HUES6 (cell line): ENCODE results near the gene KCNK4.
"Not testable (repeated sequence)": the region's sequence is repeated elsewhere in the genome, so short reads cannot be mapped to it uniquely, and the experiment has no call there.

ENCODE experiments used
- H3K27ac ChIP-seq: 2 replicates; pipeline ENCODE4 v1.7.0; 2013; ENCODE audit warnings: low read depth, mild to moderate bottlenecking, low read length, inconsistent platforms
- H3K27me3 ChIP-seq: 2 replicates; pipeline ENCODE4 v1.6.1; 2013; ENCODE audit warnings: low read length; ENCODE audit not compliant: control insufficient read depth, insufficient read depth
- H3K36me3 ChIP-seq: 2 replicates; pipeline ENCODE4 v1.6.1; 2013; ENCODE audit warnings: low read length; ENCODE audit not compliant: control insufficient read depth, insufficient read depth
- H3K4me1 ChIP-seq: 2 replicates; pipeline ENCODE4 v1.6.1; 2013; ENCODE audit warnings: low read length; ENCODE audit not compliant: control insufficient read depth, insufficient read depth
- H3K4me3 ChIP-seq: 2 replicates; pipeline ENCODE4 v1.5.1; 2013; ENCODE audit warnings: low read depth, low read length
- H3K9ac ChIP-seq: one replicate; pipeline ENCODE4 v1.6.1; 2013; ENCODE audit warnings: mild to moderate bottlenecking, low read length
- H3K9me3 ChIP-seq: 2 replicates; pipeline ENCODE4 v1.6.1; 2013; ENCODE audit warnings: low read depth, low read length; ENCODE audit not compliant: control insufficient read depth, insufficient read depth

The KCNK4 gene

DNA sequence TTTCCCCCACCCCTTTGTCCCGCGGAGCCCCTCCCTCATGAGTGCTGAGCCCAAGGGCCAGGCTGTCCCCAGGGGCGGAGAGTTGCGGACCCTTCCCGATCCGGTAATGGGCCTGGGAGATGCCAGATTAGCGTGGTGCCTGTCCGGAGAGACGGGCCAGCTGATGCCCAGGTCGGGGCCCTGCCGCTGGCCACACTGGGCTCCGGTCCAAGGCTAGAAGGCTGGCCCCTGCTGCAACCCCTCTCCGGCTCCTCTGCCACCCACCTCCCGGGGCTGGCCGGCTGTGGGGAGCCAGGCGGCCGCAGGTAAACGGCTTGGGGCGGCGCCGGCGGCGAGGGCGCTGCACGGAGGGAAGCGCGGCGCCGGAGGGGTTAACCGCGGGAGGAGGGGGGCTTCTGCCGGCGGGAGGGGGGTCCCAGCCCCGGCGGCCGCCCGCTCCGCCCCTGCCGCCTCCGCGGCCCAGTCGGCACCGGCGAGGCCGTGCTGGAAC, at the start of gene KCNK4:
Gene KCNK4, plus strand, starts transcription at position 41 of the 490 bp plus-strand sequence. CDS start 1,717 bp downstream, outside the sequence.
- H3K4me3 ChIP-seq = peak within 1 kb of the TSS; percentile 50
- 0 out of 2 replicates have a peak, but pooled peaks cover 2% of the 10 kb centered on the region for H3K36me3 ChIP-seq
- H3K9ac ChIP-seq = no peak within 1 kb of the TSS

DNA sequence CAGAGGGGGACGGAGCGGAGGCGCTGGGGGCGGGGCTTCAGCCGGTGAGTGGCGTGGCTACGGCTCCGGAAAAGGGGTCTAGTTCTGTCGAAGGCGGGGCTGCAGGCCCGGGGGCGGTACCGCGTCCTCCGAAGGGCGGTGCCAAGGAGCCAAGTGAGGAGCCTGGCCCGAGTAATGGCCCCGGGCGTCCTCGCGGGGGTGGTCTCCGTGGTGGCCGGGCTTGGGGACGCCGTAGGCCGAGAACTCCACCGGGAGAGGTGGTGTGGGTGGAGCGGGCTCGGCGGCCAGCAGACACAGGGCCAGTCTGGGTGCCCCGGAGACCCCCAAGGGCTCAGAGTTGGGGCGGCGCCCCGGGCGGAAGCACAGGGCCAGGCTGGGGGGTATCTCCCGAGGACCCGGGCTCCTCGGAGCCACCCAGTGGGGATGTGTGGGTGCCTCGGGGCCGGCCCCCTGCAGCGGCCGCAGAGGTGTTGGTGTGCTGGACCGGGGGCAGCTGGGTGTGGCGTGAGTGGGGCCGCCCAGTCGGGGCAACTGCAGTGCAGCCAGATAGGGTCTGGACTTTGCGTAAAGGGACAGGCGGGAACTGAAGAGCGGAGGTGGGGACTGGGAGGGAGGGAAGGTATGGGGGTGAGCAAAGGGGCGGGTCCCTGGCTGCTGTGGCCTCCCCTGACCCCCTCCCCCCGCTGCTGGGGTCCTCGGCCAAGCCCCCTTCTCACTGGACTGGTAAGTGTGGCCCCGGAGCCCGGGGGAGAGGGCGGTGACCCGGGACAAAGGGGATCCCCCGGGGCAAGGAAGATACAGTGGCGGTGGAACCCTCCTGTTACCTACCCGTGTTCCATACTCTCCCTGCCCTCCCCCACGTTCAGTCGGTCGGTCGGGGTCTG, 49.4 kb upstream of the KCNK4 start:
- Histone ChIP-seq H3K36me3 (peaks cover 37% of the 10 kb centered on the region), H3K27ac (peak overlapping the region; percentile 60; the same call in 1 of the 2 replicates), H3K9me3 (no peaks in the 10 kb centered on the region), H3K27me3 (no peaks in the 10 kb centered on the region), H3K4me3 (peak overlapping the region; percentile 95), H3K4me1 (peaks cover 23% of the 10 kb centered on the region), H3K9ac (peak overlapping the region; percentile 82)

More for the DNA sequence above, at the start of gene KCNK4:
- Histone ChIP-seq H3K27ac (no peak within 1 kb of the TSS), H3K4me1 (peaks cover 6% of the 10 kb centered on the region; the same call in 1 of the 2 replicates), H3K9me3 (no peaks in the 10 kb centered on the region), H3K27me3 (peaks cover 82% of the 10 kb centered on the region)

DNA sequence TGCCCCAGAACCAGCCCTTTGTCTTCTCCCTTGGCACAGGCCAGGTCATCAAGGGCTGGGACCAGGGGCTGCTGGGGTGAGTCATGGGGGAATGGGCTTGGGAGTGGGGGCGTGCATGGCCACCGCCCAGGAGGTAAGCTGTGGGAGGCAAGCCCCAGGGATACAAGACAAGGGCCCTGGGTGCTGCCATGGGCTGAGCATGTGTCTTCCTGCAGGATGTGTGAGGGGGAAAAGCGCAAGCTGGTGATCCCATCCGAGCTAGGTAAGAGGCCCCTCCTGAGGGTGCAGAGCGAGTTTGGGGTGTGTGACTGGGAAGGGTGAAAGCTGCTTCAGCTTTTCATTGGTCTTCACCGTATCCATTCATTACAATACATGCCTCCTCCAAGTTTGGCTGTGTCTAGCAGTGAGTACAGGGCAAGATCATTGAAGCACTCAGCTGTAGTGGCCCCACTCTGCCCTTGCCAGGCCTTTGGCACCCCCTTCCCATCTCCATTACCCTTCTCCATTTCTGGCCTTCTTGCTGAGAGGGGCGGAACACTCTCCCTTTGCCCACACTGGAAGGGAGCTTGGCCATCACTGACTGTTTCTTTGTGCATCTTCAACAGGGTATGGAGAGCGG, 47.8 kb upstream of the KCNK4 start:
- no peak overlapping the region for H3K27ac ChIP-seq
- no peak overlapping the region for H3K4me3 ChIP-seq

DNA sequence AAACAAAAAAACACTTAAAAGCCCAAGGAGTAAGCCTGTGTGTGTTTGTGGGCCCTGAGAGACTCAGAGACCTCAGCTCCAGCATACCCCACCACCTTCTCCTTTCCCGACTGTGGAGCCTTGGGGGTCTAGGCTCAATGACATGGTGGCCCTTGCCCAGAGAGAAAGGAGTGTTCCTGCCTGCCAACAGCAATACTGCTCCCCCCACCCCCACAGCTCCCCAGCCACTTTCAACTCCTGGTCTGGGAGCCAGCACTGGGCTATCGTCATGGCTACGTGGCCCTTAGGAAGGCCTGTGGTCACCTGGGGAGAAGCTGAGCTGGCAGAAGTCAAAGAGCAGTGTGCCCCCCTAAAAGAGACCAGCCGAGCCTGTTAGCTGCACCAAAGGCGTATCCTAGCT, 47.0 kb upstream of the KCNK4 start:
- H3K36me3 ChIP-seq = peaks cover 19% of the 10 kb centered on the region
- H3K27ac ChIP-seq = no peak overlapping the region
- no peaks in the 10 kb centered on the region for H3K9me3 ChIP-seq
- H3K4me1 ChIP-seq = peaks cover 39% of the 10 kb centered on the region
- no peaks in the 10 kb centered on the region for H3K27me3 ChIP-seq
- H3K9ac ChIP-seq = no peak overlapping the region
- no peak overlapping the region for H3K4me3 ChIP-seq

More for the DNA sequence above, 47.8 kb upstream of the KCNK4 start:
- Histone ChIP-seq H3K27me3 (no peaks in the 10 kb centered on the region), H3K36me3 (peaks cover 27% of the 10 kb centered on the region), H3K4me1 (peaks cover 32% of the 10 kb centered on the region), H3K9me3 (no peaks in the 10 kb centered on the region), H3K9ac (no peak overlapping the region)

DNA sequence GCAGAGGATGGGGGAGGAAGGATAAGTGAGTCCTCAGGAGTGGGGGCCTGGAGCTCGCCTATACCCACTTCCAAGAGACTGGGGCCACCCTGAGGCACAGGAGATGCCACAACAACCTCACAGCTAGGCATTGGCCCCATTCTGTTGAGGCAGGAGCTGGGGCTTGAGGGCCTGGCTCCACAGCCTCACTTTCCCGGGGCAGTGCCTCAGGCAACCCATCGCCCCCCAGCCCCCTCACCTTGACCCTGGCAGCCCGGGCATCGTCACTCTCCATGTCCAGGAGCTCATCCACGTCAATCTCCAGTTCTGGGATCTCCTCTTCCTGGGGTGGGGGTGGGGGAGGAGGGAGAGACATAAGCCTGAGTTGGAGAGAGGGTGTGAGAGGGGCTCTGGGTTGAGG, 46.1 kb upstream of the KCNK4 start:
- peaks cover 44% of the 10 kb centered on the region for H3K4me1 ChIP-seq
- no peak overlapping the region for H3K9ac ChIP-seq
- peak overlapping the region; percentile 81 for H3K4me3 ChIP-seq
- H3K9me3 ChIP-seq = no peaks in the 10 kb centered on the region
- H3K36me3 ChIP-seq = peaks cover 19% of the 10 kb centered on the region
- no peaks in the 10 kb centered on the region for H3K27me3 ChIP-seq
- H3K27ac ChIP-seq = no peak overlapping the region; the same call in 1 of the 2 replicates

DNA sequence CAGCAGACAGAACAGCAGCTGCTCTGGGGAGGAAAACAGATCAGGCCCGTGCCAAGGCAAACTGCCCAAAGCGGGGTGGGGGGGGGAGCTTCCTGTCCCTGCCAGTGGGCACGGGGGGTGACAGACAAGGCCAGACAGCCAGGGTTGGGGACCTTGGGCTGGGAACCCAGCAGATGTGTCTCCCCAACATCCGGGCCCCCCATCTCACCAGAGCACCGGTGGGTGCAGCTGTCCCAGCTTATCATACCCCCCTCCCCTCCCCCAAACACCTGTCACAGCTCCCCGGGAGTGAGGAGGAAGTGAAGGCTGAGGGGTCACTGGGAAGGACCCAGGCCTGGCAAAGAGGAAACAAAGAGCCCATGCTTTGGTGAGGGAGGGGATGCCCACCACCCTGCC, 45.7 kb upstream of the KCNK4 start:
- peak overlapping the region; percentile 81 for H3K4me3 ChIP-seq
- peaks cover 44% of the 10 kb centered on the region for H3K4me1 ChIP-seq
- H3K36me3 ChIP-seq = peaks cover 19% of the 10 kb centered on the region
- H3K9ac ChIP-seq = peak overlapping the region; percentile 84
- H3K27me3 ChIP-seq = no peaks in the 10 kb centered on the region
- H3K27ac ChIP-seq = no peak overlapping the region; the same call in 1 of the 2 replicates
- H3K9me3 ChIP-seq = no peaks in the 10 kb centered on the region

DNA sequence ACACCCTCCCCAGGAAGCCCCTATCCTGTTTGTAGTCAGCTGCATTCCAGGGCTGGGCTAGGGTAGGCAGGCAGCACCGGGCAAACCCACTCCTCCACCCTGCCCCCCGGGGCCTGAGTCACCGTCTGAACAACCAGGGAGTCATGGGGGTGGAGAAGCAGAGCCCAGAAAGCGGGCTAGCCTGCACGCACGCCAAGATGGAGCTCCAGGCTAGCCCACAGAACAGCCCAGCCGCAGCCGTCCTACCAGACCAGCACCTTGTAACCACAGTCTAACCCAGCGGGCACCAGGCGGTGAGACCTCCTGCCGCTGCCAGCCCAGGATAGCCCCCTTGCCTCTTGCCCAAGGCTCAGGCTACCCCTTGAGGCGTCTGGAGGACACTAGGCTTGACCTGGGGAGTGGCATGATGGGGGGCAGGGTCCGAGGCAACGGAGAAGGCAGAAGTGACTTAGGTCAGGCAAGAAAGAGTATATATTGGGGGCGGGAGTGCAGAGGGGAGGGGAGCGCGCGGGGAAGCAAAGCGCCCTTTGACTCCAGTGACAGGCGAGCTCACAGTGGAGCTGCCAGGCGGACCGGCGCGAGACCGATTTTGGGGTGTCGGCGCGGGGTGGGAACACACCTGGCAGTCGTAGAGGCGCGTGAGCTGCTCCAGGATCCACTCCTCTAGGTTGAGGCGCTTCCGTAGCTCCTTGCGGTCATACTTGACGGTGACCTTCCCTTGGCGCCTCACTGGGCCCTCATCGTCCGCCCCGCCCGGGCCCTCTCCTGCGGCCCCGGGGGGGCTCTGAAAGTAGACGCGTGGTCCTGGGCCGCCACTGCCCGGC, 45.1 kb upstream of the KCNK4 start:
- peak overlapping the region; percentile 17; the same call in 1 of the 2 replicates for H3K27ac ChIP-seq
- H3K4me3 ChIP-seq = peak overlapping the region; percentile 81
- peaks cover 47% of the 10 kb centered on the region for H3K4me1 ChIP-seq
- H3K27me3 ChIP-seq = no peaks in the 10 kb centered on the region
- no peaks in the 10 kb centered on the region for H3K9me3 ChIP-seq
- H3K9ac ChIP-seq = peak overlapping the region; percentile 84
- H3K36me3 ChIP-seq = peaks cover 19% of the 10 kb centered on the region

DNA sequence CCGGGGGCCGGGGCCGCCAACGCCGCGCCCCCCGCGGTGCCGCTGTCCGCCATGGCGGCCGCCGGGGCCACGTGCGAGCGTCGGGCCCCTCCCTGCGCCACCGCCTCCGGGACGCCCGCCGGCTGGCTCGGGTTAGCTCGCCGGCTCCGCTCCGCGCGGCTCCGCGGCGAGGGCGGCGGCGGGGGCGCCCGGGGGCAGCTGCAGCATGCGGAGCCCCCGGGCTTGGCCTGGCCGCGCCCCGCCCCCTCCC, 44.6 kb upstream of the KCNK4 start:
- Histone ChIP-seq H3K36me3 (peaks cover 19% of the 10 kb centered on the region), H3K4me1 (peaks cover 47% of the 10 kb centered on the region), H3K9ac (peak overlapping the region; percentile 84), H3K4me3 (peak overlapping the region; percentile 81; the same call in 1 of the 2 replicates)
- not testable (repeated sequence) for H3K9me3 ChIP-seq, H3K27ac ChIP-seq, H3K27me3 ChIP-seq

DNA sequence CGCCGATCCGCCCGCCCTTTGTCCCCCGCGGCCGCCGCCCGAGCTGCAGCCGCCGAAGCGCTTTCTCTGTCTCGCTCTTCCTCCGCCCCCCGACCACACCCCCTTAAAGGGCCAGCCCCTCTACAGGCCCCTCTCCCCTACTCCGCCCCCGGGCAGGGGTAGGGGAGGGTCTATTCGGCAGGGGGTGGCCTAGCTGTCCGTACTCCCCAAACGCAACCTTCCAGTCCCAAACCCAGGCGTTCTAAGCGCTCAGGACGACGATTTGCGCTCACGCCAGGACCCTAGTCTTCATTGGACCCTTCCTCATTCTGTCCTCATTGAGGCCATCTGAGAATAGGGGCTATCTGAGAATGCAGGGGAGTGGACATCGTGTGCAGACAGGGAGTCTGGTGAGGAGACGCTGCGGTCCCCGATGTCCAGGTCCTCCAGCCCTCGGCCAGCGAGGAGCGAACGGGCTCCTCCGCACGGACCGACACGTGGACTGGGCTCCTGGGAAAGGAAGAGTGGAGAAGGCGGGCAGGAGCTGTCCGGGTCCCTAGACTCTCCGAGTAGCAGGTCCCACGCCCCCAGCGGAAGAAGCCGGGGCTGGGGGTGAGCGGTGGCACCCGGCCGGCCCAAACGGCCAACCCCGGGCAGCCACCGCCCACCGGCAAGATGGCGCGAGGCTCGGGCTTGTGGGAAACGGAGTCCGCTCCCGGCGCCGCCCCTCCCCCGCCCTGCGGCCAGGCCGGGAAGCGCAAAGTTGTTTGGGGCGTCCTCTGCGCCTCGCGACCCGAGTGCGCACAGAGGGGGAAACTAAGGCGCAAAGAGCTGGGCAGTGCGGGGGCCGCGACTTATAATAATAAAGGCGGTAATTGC, 44.0 kb upstream of the KCNK4 start, which contains the start of gene PPP1R14B:
Gene PPP1R14B, minus strand, starts transcription at position 73 of the 858 bp plus-strand sequence. CDS start 270 bp downstream, outside the sequence.
- Histone ChIP-seq H3K27ac (peak within 1 kb of the TSS; percentile 56; the same call in 1 of the 2 replicates), H3K4me1 (peaks cover 48% of the 10 kb centered on the region), H3K36me3 (peaks cover 19% of the 10 kb centered on the region), H3K9me3 (no peaks in the 10 kb centered on the region), H3K4me3 (peak within 1 kb of the TSS; percentile 91), H3K27me3 (no peaks in the 10 kb centered on the region), H3K9ac (peak within 1 kb of the TSS; percentile 84)
